ENCODE results near the gene SCAF11. TPM values are rescaled to one million over a fixed set of nuclear protein-coding genes. Genes with fewer than 3 reads are reported as not detected.

SCAF11 gene
- total and polyA plus RNA-seq, 2 experiments from 2014 or later = 49.7 to 123 TPM

DNA sequence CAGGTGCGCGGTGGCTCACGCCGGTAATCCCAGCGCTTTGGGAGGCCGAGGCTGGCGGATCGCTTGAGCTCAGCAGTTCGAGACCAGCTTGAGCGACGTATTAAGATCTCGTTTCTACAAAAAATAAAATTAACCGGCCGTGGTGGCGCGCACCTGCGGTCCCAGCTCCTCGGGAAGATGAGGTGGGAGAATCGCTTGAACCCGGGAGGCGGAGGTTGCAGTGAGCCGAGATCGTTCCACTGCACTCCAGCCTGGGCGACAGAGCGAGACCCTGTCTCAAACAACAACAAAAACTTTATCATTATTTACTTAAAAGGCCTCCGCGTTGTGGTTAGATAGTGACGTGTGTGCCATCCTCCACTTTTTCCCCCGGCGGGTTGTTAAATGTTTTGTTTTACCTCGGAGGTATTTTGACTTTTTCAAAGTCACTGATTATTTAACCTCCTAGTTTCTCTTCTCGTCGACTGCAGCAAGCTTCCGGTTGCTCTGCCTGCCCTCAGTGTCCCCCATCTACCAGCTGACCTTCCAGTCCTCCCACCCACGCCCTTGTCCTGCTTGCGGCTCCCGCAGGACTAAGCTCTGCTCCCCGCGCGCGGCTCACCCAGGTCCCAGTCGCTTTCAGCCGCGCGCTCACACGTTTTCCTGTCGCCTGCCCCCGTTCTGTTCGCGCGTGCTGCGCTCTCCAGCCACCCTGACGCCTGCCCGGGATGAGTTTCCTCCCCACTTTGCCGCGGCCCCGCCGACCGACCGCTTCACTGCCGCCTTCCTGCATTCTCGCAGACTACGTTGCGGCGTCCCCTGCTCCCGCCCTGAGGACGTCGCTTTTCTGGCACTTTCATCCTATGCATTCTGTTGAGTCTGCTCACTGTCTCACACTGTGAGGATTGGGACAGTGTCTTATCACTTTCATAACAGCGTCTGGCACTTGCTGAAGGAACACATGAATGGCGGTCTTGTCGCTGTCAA is 1.2 kb upstream of the SCAF11 start:
- H3K9me2 ChIP-seq (replicated peaks; ENCODE audit: insufficient read depth) = no peaks in the 10 kb centered on the region
- WGBS (ENCODE audit: low lambda C conversion rate, missing lambda C conversion rate) = 33% methylated on average over 71 of the region's 71 CpGs
- H3K4me1 ChIP-seq (ENCODE audit: insufficient read depth) = peaks cover 26% of the 10 kb centered on the region
- peak; percentile 82 for DNase-seq (ENCODE audit: low spot score)
- H4K20me1 ChIP-seq (ENCODE audit: insufficient read depth, poor library complexity, severe bottlenecking) = peaks cover 29% of the 10 kb centered on the region
- TF ChIP-seq EZH2phosphoT487 (IDR thresholded peaks at IDR 0.05; ENCODE audit: low read depth, severe bottlenecking, unreplicated experiment) (no peak), EZH2 (IDR thresholded peaks at IDR 0.05; ENCODE audit: borderline replicate concordance) (no peak)
- TF ChIP-seq, protein P1, sequence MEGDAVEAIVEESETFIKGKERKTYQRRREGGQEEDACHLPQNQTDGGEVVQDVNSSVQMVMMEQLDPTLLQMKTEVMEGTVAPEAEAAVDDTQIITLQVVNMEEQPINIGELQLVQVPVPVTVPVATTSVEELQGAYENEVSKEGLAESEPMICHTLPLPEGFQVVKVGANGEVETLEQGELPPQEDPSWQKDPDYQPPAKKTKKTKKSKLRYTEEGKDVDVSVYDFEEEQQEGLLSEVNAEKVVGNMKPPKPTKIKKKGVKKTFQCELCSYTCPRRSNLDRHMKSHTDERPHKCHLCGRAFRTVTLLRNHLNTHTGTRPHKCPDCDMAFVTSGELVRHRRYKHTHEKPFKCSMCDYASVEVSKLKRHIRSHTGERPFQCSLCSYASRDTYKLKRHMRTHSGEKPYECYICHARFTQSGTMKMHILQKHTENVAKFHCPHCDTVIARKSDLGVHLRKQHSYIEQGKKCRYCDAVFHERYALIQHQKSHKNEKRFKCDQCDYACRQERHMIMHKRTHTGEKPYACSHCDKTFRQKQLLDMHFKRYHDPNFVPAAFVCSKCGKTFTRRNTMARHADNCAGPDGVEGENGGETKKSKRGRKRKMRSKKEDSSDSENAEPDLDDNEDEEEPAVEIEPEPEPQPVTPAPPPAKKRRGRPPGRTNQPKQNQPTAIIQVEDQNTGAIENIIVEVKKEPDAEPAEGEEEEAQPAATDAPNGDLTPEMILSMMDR (IDR thresholded peaks at IDR 0.05; ENCODE audit: poor library complexity) = no peak
- H3K4me2 ChIP-seq = peak overlapping the region; percentile 85
- H3K27ac ChIP-seq = peak overlapping the region; percentile 87
- H3K27me3 ChIP-seq = no peaks in the 10 kb centered on the region
- no peaks in the 10 kb centered on the region for H3K36me3 ChIP-seq (replicated peaks; ENCODE audit: insufficient read depth, low read depth)
- H2AFZ ChIP-seq = peak overlapping the region; percentile 83
- peak overlapping the region; percentile 29 for H3K4me3 ChIP-seq
- peaks cover 30% of the 10 kb centered on the region for H3K79me2 ChIP-seq
- no peaks in the 10 kb centered on the region for H3K9me3 ChIP-seq (ENCODE audit: low read depth)

DNA sequence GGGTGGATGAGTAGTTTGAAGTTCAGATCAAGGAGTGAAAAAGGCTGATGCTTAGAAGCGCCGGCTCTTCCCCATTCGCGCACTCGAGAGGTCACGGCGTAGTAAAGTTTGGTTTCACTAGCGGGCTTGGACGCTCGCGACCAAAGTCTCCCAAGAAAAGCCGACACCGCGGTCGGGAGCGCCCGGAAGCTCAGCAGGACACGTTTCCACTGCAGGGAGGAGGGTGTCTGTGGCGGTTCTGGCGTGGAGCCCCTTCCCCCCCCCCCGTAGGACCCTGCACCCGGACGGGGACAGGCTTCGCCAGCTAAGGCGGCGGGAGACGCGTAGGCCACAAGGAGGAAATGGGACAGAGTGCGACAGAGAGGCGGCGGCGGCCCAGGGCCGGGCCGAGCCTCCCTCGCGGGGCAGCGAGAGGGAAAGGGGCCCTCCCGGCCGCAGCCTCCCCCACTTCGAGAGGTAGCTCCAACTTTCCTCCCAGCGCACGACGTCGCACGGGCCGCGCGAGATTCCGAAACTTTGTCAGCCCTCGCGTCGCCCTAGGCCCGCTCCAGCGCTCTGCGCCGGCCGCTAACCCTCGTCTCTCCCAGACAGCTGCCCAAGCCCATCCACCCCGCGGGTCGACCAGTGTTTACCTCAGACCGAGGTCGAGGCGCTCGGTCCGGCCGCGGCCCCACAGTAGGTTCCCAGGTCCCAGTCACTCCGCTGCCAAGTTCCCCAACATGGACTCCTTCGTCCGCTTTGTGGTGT is 480 bp downstream of the SCAF11 start:
- DNase-seq (ENCODE audit: low spot score) = peak; percentile 76
- Histone ChIP-seq H3K36me3 (replicated peaks; ENCODE audit: insufficient read depth, low read depth) (no peaks in the 10 kb centered on the region), H3K27ac (peak overlapping the region; percentile 99), H3K27me3 (no peaks in the 10 kb centered on the region), H3K79me2 (peaks cover 47% of the 10 kb centered on the region), H3K4me2 (peak overlapping the region; percentile 84), H3K4me3 (peak overlapping the region; percentile 70), H4K20me1 (ENCODE audit: insufficient read depth, poor library complexity, severe bottlenecking) (peaks cover 44% of the 10 kb centered on the region), H3K9me3 (ENCODE audit: low read depth) (no peaks in the 10 kb centered on the region), H3K4me1 (ENCODE audit: insufficient read depth) (peaks cover 26% of the 10 kb centered on the region), H3K9me2 (replicated peaks; ENCODE audit: insufficient read depth) (no peaks in the 10 kb centered on the region), H2AFZ (peak overlapping the region; percentile 72)
- under 1% methylated on average over 57 of the region's 71 CpGs for WGBS (ENCODE audit: low lambda C conversion rate, missing lambda C conversion rate)
- TF ChIP-seq EZH2phosphoT487 (IDR thresholded peaks at IDR 0.05; ENCODE audit: low read depth, severe bottlenecking, unreplicated experiment) (no peak), EZH2 (IDR thresholded peaks at IDR 0.05; ENCODE audit: borderline replicate concordance) (no peak)
- TF ChIP-seq, protein P1 (IDR thresholded peaks at IDR 0.05; ENCODE audit: poor library complexity) = no peak

DNA sequence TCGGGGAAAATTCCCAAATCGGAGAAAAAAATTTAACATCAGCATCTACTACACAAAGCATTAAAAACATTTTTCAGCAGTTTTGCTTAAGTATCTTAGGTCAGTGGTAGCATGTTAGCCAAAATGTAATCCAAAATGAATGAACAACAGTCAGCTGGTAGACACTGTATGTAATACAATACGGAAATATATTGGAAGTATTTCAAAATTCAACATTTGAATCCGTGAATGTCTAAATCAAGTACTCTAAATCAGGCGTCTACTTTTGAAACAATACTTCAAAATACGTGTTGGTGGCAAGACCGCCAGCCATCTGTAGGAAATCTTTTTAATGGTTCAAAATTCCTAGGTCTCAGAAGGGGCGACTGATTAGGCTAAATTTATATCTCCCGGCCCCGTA is 1.1 kb downstream of the SCAF11 start:
- TF ChIP-seq, protein P1 (IDR thresholded peaks at IDR 0.05; ENCODE audit: poor library complexity) = no peak
- TF ChIP-seq EZH2 (IDR thresholded peaks at IDR 0.05; ENCODE audit: borderline replicate concordance) (no peak), EZH2phosphoT487 (IDR thresholded peaks at IDR 0.05; ENCODE audit: low read depth, severe bottlenecking, unreplicated experiment) (no peak)
- H3K4me2 ChIP-seq = peak overlapping the region; percentile 84
- H3K4me1 ChIP-seq (ENCODE audit: insufficient read depth) = peaks cover 26% of the 10 kb centered on the region
- no peaks in the 10 kb centered on the region for H3K36me3 ChIP-seq (replicated peaks; ENCODE audit: insufficient read depth, low read depth)
- H3K9me3 ChIP-seq (ENCODE audit: low read depth) = no peaks in the 10 kb centered on the region
- H3K79me2 ChIP-seq = peaks cover 53% of the 10 kb centered on the region
- 6% methylated on average over 10 of the region's 10 CpGs for WGBS (ENCODE audit: low lambda C conversion rate, missing lambda C conversion rate)
- peak overlapping the region; percentile 70 for H3K4me3 ChIP-seq
- peaks cover 47% of the 10 kb centered on the region for H4K20me1 ChIP-seq (ENCODE audit: insufficient read depth, poor library complexity, severe bottlenecking)
- peak overlapping the region; percentile 99 for H3K27ac ChIP-seq
- no peak for DNase-seq (ENCODE audit: low spot score)
- no peaks in the 10 kb centered on the region for H3K27me3 ChIP-seq
- H2AFZ ChIP-seq = peak overlapping the region; percentile 72
- H3K9me2 ChIP-seq (replicated peaks; ENCODE audit: insufficient read depth) = no peaks in the 10 kb centered on the region

All from hepatocyte (in vitro differentiated cells).